Neural progenitor cell (in vitro differentiated cells): ENCODE results near the gene FBXW4.

ENCODE experiments used
- EZH2 ChIP-seq: fragments of 200-600 bp; sonication (generic); IDR thresholded peaks from 2 replicates; pipeline ENCODE4 v1.6.1; 2017; ENCODE audit warnings: antibody characterized with exemption, mild to moderate bottlenecking, moderate library complexity
- TF ChIP-seq, protein P1 (sequence below): fragments of 200-600 bp; sonication (generic); IDR thresholded peaks from 2 replicates; pipeline ENCODE4 v1.5.1; 2017; ENCODE audit warnings: antibody characterized with exemption, mild to moderate bottlenecking

DNA sequence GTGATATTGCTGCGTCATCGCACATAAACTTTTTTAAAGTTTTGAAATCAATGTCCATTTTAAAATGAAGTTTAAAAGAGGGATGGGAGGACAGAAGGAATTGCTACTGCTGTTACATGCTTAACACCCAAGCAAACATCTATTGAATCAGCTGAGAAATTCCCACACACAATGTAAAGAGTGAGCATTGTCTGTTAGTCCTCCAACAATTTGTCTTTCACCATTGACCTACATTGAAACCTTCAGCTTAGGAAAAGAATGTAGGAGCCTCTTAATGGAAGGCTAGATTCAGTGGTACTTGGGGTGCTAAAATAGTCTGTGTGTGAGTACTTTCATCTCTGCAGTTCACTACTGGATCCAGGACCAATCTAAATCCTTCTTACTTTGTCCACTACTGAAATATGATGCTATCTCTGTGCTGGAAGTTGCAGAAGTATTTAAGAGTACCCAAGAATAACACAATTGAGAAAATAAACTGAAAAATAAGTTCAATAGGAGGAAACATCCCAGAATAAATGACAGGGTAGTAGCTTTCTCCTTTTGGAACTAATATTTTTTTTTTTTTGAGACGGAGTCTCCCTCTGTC is 23.8 kb upstream of the FBXW4 start:
- TF ChIP-seq, protein P1, sequence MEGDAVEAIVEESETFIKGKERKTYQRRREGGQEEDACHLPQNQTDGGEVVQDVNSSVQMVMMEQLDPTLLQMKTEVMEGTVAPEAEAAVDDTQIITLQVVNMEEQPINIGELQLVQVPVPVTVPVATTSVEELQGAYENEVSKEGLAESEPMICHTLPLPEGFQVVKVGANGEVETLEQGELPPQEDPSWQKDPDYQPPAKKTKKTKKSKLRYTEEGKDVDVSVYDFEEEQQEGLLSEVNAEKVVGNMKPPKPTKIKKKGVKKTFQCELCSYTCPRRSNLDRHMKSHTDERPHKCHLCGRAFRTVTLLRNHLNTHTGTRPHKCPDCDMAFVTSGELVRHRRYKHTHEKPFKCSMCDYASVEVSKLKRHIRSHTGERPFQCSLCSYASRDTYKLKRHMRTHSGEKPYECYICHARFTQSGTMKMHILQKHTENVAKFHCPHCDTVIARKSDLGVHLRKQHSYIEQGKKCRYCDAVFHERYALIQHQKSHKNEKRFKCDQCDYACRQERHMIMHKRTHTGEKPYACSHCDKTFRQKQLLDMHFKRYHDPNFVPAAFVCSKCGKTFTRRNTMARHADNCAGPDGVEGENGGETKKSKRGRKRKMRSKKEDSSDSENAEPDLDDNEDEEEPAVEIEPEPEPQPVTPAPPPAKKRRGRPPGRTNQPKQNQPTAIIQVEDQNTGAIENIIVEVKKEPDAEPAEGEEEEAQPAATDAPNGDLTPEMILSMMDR, result no peak
- TF ChIP-seq EZH2, result no peak
